Measurements from ENCODE around the gene RAB40A.
"Not testable (repeated sequence)": the region's sequence is repeated elsewhere in the genome, so short reads cannot be mapped to it uniquely, and the experiment has no call there.

The RAB40A gene

DNA sequence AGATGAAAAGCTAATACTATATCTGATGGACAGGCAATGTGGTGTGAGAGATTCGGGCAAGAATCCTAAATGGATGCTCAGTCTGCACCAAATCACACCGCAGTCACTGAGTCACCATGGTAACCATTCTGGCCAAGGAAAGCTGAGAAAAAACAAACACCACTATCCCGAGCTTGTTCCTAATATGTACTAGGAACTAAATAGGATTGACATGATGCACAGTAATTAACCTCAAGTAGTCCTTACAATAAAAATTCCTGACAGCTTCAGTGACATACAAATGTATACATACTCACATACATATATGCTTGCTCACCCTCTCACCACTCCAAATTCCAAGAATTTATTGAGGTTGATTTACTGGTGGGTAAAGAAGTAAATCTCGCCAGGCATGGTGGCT is 1.1 kb upstream of the RAB40A start:
- no peak for DNase-seq

DNA sequence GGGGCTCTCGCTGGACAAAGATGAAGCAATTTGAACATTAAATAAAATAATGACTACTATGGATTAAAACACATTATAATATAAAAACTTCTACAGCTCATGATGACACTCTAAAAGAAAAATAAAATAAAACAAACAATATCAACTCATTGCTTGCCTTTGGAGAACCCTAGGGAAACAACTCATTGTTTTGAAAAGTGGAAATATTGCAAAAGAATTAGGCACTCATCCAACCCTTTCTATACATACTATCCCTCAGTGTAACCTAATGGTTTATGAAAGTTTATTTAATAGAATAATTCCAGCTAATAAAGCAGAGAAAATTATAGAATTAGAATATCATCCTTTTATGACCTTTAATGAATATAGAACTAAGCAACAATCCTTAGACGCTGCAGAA is 718 bp downstream of the RAB40A start:
- no peak for DNase-seq

DNA sequence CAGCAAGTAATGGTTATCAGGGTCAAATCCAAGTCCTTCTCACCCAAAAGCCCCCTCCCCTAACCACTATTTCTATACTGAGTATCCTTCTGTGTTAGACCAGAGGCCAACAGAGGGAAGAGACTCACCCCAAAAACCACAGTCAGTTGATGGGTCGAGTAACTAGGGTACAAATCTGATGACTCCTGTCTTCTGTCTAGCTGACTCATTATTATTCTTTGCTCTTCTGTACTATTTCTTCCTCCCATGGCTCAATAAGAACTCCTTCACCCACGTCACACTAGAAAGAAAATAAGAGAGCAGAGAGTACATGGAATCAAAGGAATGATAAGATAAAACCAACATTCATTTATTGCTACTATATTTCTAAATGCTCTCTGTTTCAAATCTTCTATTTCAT is 2.0 kb downstream of the RAB40A start:
- no peak for DNase-seq

DNA sequence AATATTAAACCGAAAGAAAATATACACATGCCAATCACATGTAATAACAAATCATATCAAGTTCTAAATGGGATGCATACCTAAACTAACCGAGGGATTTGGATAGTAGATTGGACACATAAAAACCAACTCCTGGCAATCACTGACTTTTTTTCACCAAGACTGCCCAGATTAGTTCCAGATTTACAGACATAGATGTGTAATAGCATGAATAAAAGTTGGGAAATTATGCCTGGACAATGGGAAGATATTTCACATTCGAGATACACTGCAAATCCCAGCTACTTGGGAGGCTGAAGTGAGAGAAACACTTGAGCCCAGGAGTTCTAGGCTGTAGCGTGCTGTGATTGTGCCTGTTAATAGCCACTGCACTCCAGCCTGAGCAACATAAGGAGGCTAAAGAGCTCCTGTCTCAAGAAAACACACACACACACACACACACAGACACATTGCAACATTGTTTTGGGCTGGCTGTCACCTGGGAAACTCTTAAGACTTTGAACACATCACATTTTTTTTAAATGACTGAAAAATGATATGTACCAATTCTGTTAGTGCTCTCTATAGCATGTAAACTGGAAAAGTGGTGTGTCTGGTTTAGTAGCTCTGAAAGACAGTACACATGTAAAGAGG is 5.7 kb downstream of the RAB40A start:
- no peak for DNase-seq

DNA sequence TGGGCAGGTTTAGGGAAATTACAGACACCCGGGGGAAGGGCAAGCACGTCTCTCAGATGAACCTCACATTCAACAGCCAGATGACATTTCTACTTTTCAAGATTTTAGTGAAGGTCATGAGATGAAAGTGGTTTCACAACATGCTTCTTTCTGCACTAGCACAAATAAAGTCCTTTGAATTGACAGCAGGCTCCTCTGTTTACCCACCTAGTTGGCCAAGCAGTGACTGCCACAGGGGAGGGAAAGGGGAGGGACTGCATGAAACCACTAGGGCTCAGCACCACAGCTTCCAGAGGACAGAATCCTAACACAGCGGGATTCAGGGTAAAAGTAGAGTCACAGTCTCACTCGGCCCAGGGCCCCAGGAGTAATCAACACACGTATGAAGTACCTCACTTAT is 6.2 kb downstream of the RAB40A start:
- no peak for DNase-seq

DNA sequence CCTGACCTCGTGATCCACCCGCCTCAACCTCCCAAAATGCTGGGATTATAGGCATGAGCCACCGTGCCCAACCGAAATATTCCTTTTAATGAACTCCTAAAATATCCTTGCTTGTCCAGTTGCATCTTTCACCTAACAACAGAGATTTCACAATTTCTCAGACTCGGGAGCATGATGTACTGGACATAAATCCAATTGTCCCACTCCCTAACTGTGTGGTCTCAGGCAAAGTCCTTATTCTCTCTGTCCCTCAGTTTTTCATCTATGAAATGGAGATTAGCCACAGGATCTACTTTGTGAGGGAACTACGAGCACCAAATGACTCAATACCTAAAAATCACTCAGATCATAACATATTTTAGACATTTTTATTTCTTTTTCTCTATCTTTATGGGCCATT is 9.3 kb downstream of the RAB40A start:
- DNase-seq = no peak

DNA sequence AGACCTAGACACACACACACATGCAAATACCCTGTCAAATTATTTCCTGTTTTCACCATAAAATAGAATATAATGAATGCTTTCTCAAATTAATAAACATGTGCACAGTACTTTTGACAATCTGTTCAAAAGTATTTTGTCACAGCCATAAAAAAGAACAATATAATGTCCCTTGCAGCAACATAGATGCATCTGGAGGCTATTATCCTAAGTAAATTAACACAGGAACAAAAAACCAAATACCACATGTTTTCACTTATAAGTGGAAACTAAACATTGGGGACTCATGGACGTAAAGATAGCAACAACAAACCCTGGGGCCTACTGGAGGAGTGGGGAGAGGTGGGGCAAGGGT is 15.5 kb downstream of the RAB40A start:
- DNase-seq = no peak

DNA sequence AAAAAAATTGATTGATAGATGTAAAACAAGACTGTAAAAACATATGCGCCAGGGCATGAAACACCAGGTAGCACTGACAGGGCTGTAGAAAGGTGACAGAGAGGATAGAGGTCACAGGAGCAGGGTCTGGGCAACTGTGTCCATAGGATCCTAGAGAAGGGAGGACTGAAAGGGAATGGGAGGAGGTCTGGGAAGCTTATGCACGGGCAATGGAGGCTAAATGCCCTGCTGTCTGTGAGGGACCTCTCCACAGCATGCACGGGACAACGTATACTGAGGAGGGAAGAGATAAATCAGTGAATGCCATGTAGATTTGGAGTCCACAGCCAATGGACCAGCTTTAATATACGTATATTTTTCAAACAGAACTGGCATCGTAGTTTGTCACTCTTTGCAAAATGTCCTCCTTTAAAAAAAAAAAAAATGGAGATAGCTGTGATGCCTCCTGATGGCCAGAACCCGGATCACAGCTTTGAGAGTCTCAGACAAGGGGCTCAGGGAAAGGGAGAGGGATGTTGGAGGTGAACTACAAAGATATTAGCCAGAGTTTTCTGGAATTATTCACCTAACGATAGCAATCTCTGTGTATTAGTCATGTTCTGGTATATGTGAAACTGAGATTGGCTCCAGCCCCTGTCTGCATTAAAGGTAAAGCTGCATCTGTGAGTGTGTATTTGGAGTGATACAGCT is 16.0 kb downstream of the RAB40A start:
- no peak for DNase-seq

DNA sequence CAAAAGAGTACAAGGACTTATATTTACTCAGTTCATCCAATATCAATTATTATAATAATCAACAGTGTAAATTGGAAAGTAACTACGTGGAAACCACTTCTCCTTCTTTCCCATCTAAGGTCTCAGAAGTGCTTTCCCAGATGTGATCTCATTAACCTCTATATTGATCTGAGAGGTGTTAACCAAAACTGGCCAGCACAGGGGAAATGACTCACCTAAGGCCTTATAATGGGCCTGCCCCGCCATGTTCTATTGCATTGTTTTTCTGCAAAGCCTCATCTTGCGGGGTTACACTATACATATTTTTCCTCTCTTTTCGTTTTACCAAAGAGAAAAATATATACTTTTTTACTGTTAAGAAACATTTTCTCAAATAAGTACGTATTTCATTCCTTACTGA is 20.5 kb downstream of the RAB40A start:
- DNase-seq = no peak

DNA sequence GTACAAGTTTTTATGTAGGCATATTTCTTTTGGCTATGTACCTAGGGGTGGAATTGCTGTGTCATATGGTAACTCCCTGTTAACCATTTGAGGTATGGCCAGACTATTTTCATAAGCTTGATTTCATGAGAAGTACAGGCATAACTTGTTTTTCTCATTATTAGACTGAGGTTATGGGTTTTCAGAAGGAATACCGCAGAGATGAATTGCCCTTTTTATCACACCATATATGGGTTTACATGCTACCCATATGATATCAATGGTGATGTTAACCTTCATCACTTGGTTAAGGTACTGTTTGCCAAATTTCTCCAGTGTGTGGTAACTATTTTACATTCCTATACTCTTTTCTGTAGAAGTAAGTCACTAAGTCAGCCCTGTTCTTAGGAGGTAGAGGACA is 23.5 kb downstream of the RAB40A start:
- DNase-seq = no peak

DNA sequence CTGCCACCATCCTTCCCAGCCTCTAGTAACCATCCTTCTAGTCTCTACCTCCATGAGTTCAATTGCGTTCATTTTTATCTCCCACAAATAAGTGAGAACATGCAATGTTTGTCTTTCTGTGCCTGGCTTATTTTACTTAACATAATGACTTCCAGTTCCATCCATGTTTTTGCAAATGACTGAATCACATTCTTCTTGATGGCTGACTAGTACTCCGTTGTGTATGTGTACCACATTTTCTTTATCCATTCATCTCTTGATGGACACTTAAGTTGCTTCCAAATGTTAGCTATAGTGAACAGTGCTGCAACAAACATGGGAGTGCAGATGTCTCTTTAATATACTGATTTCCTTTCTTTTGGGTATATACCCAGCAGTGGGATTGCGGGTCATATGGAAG is 25.7 kb downstream of the RAB40A start:
- not testable (repeated sequence) for DNase-seq

DNA sequence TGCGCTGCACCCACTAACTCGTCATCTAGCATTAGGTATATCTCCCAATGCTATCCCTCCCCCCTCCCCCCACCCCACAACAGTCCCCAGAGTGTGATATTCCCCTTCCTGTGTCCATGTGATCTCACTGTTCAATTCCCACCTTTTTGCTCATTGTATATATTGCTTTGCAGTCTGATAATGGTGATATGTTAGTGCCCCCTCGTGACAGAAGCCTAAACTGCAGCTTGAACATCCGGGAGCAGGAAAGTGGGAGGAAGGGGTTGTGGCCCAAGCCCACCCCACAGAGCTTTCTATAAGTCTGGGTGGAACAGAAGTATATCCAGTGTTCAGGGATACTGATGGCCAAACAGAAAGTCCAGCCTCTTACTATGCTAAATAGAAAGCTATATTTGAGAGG is 29.6 kb downstream of the RAB40A start:
- not testable (repeated sequence) for DNase-seq

DNA sequence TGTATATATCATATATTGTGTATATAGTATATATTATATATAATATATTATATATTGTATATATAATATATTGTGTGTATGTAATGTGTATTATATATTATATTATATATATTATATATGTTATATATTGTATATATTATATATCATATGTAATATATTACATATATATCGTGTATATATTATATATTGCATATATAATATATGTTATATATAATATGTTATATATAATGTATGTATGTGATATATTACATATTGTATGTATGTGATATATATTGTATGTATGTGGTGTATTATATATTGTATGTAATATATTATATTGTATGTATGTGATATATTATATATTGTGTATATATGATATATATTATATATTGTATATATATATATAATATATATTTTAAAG is 30.5 kb downstream of the RAB40A start:
- no peak for DNase-seq

DNA sequence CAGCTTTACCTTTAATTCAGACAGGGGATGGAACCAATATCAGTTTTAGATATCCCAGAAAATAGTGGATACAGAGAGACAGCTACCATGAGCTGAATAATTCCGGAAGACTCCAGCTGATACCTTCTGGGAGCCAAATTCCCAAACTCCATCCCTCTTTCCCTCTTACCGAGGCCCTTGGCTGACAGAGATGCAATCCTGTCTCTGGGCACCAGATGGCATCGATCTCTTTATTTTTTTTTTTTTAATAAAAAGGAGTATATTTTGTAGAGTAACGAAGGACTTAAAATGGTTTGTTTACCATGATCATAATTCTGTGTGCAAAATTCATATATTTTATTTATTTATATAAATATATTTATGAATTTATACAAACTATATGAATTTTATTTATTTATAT is 31.0 kb downstream of the RAB40A start:
- no peak for DNase-seq

DNA sequence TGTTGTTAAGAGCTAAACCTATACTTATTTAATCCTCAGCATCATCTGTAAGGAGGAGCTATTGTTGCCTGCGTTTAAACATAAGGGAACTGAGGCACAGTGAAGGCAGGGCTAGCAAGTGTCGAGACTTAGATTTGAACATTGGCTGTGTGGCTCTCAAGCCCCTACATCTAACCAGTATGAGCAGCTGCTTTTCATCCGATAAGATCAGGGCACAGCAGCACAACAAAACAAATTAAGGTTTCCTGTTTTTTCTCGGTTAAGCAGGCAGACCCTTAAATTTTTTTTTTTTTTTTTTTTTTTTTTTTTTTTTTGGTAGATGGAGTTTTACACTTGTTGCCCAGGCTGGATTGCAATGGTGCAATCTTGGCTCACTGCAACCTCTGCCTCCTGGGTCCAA is 35.6 kb downstream of the RAB40A start:
- no peak for DNase-seq

DNA sequence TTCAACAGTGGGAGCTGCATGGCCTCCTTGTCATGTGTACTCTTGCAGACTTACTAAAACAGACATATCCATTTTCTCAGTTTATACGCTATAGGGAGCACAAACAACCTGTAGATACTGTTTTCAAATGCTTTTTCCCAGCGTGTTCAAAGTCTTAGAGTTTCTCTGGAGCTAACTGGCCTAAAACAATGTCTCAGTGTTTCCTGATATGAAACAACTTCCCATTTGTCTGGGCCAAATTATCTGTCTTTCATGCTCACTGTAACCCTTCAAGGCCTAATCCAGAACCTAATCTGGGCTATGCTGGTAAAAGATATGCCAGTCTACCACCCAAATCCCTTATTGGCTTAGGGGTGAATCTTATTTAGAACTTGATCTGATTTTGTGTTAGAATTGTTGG is 38.8 kb downstream of the RAB40A start:
- no peak for DNase-seq

DNA sequence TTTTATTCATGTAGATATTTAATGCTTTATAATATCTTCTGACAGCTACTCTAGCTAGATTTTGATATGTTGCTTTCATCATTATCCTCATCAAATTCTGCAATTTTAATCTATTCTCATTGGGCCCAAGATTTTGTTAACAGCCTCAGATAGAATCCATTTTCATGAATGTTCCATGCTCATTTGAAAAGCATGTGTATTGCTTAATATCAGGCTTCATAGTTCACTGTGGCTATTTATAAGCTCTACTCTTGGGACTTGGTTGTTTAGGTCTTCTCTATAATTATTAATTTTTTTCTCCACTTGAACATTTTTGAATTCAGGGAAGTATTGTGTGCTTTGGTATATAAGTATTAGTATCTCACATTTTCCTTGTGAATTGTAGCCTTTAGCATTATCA is 41.8 kb downstream of the RAB40A start:
- DNase-seq = no peak

DNA sequence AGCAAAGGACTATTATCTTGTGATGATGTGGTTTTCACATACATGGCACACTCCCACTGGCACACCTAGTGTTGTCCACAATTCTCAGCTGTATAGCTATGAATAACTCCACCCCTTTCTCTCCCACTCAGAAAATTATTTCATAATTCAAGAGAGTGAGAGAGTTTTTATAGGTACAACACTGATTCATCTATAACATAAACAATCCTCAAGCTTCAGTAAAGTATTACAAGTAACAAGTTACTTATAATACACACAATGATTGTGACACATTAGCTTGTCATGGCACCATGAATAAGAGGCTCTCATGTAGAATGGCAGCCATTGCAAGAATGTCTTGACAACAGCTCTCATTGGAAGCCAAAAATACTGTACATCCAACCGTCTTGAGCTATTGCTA is 43.9 kb downstream of the RAB40A start:
- DNase-seq = no peak

DNA sequence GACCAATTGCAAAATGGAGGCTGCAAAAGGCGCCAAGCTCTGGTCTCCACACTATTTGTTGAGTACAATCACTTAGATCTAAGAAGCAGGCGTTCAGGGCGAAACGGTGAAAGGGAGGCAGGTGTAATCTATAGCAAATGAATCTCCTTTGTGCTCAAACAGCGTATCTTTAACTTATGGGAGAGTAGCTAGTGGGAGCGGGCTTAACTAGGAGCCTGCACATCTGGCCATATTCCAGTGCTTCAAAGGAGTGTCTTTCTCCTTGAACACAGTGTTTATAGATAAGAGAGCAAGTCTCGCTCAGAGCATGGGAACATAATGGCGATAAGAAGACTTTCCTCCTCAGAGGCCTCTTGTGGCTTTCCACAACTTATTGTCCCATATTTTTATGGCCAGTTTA is 49.3 kb downstream of the RAB40A start:
- DNase-seq = not testable (repeated sequence)

DNA sequence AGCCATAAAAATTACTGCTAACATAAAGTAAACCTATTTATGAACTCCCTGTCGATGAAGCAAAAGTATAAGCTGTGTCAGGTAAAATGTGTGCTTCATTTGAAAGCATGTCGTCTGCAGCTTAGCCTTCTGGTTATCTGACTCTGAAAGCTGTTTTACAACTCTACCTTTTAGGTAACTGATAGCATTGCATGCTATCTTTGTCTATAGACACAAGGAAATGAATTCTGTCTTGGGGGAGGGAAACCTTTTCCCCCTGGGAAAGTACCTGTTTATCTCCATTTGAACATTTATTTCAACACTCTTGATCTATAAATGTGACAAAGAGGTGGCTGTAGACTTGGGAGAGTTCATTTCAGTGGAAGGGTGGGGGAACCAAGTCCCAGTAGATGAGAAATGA is 51.4 kb downstream of the RAB40A start:
- DNase-seq = no peak

DNA sequence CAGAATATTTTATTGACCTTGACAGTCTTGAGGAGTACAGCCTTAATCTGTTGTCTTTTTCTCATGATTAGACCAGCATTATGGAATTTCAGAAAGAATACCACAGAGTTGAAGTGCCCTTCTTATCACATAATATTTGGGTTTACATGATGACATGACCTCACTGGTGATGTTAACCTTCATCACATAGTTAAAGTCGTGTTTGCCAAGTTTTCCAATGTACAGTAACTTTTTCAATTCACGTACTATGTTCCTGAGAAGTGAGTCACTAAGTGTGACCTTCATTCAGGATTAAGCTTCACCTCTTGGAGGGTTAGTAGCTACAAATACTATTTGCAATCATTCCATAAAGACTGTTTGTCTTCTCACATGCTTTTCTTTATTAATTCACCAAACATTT is 52.1 kb downstream of the RAB40A start:
- DNase-seq = no peak

DNA sequence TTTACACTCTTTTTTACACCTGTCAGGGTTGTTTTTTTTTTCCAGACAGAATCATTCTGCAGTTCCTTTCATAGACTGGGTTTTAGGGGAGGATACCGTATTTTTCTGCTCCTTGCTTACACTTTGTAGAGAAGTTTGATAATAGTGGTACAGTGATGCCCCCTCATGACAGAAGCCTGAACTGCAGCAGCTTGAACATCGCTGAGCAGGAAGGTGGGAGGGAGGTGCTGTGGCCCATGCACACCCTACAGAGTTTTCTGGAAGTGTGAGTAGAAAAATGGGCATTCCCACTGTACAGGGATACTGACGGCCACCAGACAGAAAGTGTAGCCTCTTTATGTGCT is 54.5 kb downstream of the RAB40A start:
- DNase-seq = peak; percentile 64

DNA sequence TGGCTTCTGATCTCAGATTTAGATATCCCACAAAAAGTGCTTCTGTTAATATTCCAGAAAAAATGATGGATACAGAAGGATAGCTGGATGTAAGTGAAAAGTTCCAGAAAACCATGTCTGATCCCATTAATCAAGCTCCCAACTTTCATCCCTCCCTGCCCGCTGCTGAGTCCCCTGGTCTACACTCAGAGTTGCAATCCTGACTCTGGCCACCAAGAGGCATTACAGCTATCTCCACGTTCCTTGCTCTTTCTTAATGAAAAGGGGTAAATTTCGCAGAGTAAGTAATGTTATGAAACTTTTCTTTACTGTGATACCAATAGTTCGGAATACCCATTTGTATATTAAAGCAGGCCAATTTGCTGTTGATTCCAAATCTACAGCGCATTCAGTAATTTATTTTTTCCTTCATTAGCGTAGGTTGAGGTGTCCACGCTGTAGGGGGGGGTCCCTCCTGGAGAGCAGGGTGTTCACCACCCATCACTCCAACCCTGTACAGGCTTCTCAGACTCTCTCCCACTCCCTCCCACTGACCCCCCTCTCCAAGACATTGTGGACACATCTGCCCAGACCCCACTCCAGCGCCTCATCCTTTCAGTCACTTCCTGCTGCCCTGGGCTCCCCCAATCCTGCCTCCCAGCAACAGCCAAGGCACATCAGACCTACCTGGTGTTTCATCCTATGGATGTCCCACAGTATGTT is 55.1 kb downstream of the RAB40A start:
- peak; percentile 24 for DNase-seq

DNA sequence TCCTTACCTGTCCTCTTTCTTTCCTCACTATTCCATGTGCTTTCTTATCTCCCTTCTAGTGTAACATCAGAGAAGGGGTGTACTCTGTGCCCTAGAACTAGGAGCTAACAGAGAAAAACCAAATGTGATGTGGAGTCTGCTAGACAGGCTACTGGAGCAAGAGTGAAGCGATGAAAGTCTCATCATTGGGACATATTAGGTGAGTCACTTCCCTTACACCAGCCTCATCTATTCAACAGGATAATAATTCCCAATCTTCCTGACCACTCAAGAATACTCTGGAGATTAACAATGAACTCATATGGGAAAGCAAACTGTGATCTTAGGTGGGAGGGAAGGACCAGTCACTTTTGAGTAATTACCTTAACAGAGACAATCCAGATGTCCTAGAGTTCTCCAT is 58.1 kb downstream of the RAB40A start:
- no peak for DNase-seq
